ENCODE measurements around the gene FKTN.

The FKTN gene

GRCh38 chr9:105662184-105663104, 104.5 kb downstream of the FKTN start, which contains the start of gene TAL2:
TSS of gene TAL2 (plus strand) at chr9:105662457. CDS start at chr9:105662497, 40 bp downstream.
- no peak within 1 kb of the TSS for H3K9ac ChIP-seq (ENCODE audit: low read depth, low read length)
- H3K4me3 ChIP-seq (ENCODE audit: low read depth in 1 of 2, low read length in 2 of 2): no peak within 1 kb of the TSS
- H3K79me2 ChIP-seq (ENCODE audit: insufficient read depth, low read length): no peaks in the 10 kb centered on the region
- no peak for ATAC-seq (ENCODE audit: insufficient read depth, low read depth)
- no peak within 1 kb of the TSS for H3K4me2 ChIP-seq (ENCODE audit: insufficient read depth, low read length)
- H4K20me1 ChIP-seq (ENCODE audit: insufficient read depth, low read length): no peaks in the 10 kb centered on the region
- no peak for DNase-seq
- no peak within 1 kb of the TSS for H3K27ac ChIP-seq (ENCODE audit: low read length)
- no peaks in the 10 kb centered on the region for H3K27me3 ChIP-seq (ENCODE audit: insufficient read depth, low read length, poor library complexity)
- H3K9me3 ChIP-seq (ENCODE audit: insufficient read depth, low read length, severe bottlenecking): no peaks in the 10 kb centered on the region
- TF ChIP-seq CTCF (IDR thresholded peaks at IDR 0.05; ENCODE audit: borderline replicate concordance, extremely low read depth, low read length, poor library complexity, severe bottlenecking) (no peak), EZH2 (IDR thresholded peaks at IDR 0.05; ENCODE audit: borderline replicate concordance, low read depth, low read length, severe bottlenecking) (no peak)
- H3K36me3 ChIP-seq (ENCODE audit: insufficient read depth, low read length): no peaks in the 10 kb centered on the region
- no peaks in the 10 kb centered on the region for H3K4me1 ChIP-seq (ENCODE audit: insufficient read depth, low read length)
- no peak within 1 kb of the TSS for H2AFZ ChIP-seq (ENCODE audit: low read depth, low read length)

GRCh38 chr9:105663914-105664313, 106.0 kb downstream of the FKTN start:
- ATAC-seq (ENCODE audit: insufficient read depth, low read depth) (no peak), DNase-seq (no peak)
- Histone ChIP-seq H3K9ac (ENCODE audit: low read depth, low read length) (no peak overlapping the region), H3K79me2 (ENCODE audit: insufficient read depth, low read length) (no peaks in the 10 kb centered on the region), H3K27ac (ENCODE audit: low read length) (no peak overlapping the region), H2AFZ (ENCODE audit: low read depth, low read length) (no peak overlapping the region), H3K9me3 (ENCODE audit: insufficient read depth, low read length, severe bottlenecking) (no peaks in the 10 kb centered on the region), H3K36me3 (ENCODE audit: insufficient read depth, low read length) (no peaks in the 10 kb centered on the region), H3K4me2 (ENCODE audit: insufficient read depth, low read length) (no peak overlapping the region), H3K27me3 (ENCODE audit: insufficient read depth, low read length, poor library complexity) (no peaks in the 10 kb centered on the region), H3K4me3 (ENCODE audit: low read depth in 1 of 2, low read length in 2 of 2) (no peak overlapping the region), H3K4me1 (ENCODE audit: insufficient read depth, low read length) (no peaks in the 10 kb centered on the region), H4K20me1 (ENCODE audit: insufficient read depth, low read length) (no peaks in the 10 kb centered on the region)
- no peak for TF ChIP-seq CTCF (IDR thresholded peaks at IDR 0.05; ENCODE audit: borderline replicate concordance, extremely low read depth, low read length, poor library complexity, severe bottlenecking)
- TF ChIP-seq EZH2 (IDR thresholded peaks at IDR 0.05; ENCODE audit: borderline replicate concordance, low read depth, low read length, severe bottlenecking): no peak

- no peaks in the 10 kb centered on the region for H3K4me1 ChIP-seq (ENCODE audit: insufficient read depth, low read length)
- no peaks in the 10 kb centered on the region for H3K9me3 ChIP-seq (ENCODE audit: insufficient read depth, low read length, severe bottlenecking)
- no peak overlapping the region for H3K9ac ChIP-seq (ENCODE audit: low read depth, low read length)
- TF ChIP-seq CTCF (IDR thresholded peaks at IDR 0.05; ENCODE audit: borderline replicate concordance, extremely low read depth, low read length, poor library complexity, severe bottlenecking): no peak
- TF ChIP-seq EZH2 (IDR thresholded peaks at IDR 0.05; ENCODE audit: borderline replicate concordance, low read depth, low read length, severe bottlenecking): no peak
- no peak overlapping the region for H3K27ac ChIP-seq (ENCODE audit: low read length)
- DNase-seq (no peak), ATAC-seq (ENCODE audit: insufficient read depth, low read depth) (no peak)
- no peaks in the 10 kb centered on the region for H3K79me2 ChIP-seq (ENCODE audit: insufficient read depth, low read length)
- H4K20me1 ChIP-seq (ENCODE audit: insufficient read depth, low read length): no peaks in the 10 kb centered on the region
- H2AFZ ChIP-seq (ENCODE audit: low read depth, low read length): no peak overlapping the region
- H3K27me3 ChIP-seq (ENCODE audit: insufficient read depth, low read length, poor library complexity): no peaks in the 10 kb centered on the region
- H3K4me2 ChIP-seq (ENCODE audit: insufficient read depth, low read length): no peak overlapping the region
- H3K4me3 ChIP-seq (ENCODE audit: low read depth in 1 of 2, low read length in 2 of 2): no peak overlapping the region
- H3K36me3 ChIP-seq (ENCODE audit: insufficient read depth, low read length): no peaks in the 10 kb centered on the region
Measured at GRCh38 chr9:105667867-105668266, 109.9 kb downstream of the FKTN start.

Data from DND-41 (cell line).